DND-41 (cell line): ENCODE results near the gene CPXM2.

Experiments used
- EZH2 ChIP-seq: IDR thresholded peaks from 3 replicates; pipeline ENCODE4 v1.6.1; 2012; ENCODE audit warnings: borderline replicate concordance, low read depth, mild to moderate bottlenecking, moderate library complexity, low read length, inconsistent platforms; ENCODE audit not compliant: severe bottlenecking
- TF ChIP-seq, protein P1 (sequence below): IDR thresholded peaks from 2 replicates; pipeline ENCODE4 v1.5.1; 2012; ENCODE audit warnings: borderline replicate concordance, low read length, moderate library complexity, mild to moderate bottlenecking; ENCODE audit not compliant: poor library complexity, severe bottlenecking; ENCODE audit errors: extremely low read depth

DNA sequence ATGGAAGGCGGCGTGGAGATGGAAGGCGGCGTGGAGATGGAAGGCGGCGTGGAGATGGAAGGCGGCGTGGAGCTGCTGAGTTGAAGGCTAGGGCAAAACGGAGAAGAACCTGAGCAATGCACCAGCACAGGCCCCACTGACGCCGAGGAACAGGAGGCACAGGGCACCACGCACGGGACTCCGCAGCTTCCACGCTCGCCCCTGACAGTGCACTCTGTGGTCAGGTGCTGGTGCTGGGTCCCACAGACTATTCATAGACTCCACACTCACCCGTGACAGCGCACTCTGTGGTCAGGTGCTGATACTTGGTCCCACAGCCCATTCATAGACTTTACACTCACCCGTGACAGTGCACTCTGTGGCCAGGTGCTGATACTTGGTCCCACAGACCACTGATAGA, 34.0 kb downstream of the CPXM2 start:
- TF ChIP-seq, protein P1, sequence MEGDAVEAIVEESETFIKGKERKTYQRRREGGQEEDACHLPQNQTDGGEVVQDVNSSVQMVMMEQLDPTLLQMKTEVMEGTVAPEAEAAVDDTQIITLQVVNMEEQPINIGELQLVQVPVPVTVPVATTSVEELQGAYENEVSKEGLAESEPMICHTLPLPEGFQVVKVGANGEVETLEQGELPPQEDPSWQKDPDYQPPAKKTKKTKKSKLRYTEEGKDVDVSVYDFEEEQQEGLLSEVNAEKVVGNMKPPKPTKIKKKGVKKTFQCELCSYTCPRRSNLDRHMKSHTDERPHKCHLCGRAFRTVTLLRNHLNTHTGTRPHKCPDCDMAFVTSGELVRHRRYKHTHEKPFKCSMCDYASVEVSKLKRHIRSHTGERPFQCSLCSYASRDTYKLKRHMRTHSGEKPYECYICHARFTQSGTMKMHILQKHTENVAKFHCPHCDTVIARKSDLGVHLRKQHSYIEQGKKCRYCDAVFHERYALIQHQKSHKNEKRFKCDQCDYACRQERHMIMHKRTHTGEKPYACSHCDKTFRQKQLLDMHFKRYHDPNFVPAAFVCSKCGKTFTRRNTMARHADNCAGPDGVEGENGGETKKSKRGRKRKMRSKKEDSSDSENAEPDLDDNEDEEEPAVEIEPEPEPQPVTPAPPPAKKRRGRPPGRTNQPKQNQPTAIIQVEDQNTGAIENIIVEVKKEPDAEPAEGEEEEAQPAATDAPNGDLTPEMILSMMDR = no peak
- TF ChIP-seq EZH2 = no peak
